AG04450 (cell line): ENCODE results near the gene ISM2. TPM values are rescaled to one million over a fixed set of nuclear protein-coding genes. Genes with fewer than 3 reads are reported as not detected.

Experiments used
- CTCF ChIA-PET: fragments of 300-600, 350-600 bp; formaldehyde crosslinking; extraction: SDS; loops from one replicate; lab custom pipeline; 2022; ENCODE audit warnings: antibody characterized with exemption, inconsistent platforms; lab: Charles Lee
- POLR2A ChIA-PET: fragments of 350-600 bp; formaldehyde crosslinking; extraction: SDS; loops from one replicate; lab custom pipeline; 2021; ENCODE audit warnings: antibody characterized with exemption, inconsistent platforms; lab: Yijun Ruan, JAX
- DNase-seq: peaks from one replicate; pipeline ENCODE4 v3.0.0-alpha.2; 2011; ENCODE audit warnings: low read depth, low spot score
- H3K27ac ChIP-seq: one replicate; pipeline ENCODE4 v1.5.1; 2012; ENCODE audit warnings: low read depth, low read length, control low read depth
- H3K27me3 ChIP-seq: one replicate; pipeline ENCODE4 v1.6.0; 2012; ENCODE audit warnings: low read length; ENCODE audit not compliant: control insufficient read depth, insufficient read depth
- H3K4me3 ChIP-seq: 2 replicates; pipeline ENCODE4 v1.5.1; 2011; ENCODE audit warnings: mild to moderate bottlenecking, low read depth, low read length, control low read depth
- H3K9me3 ChIP-seq: 2 replicates; pipeline ENCODE4 v1.5.1; 2012; ENCODE audit warnings: low read length; ENCODE audit not compliant: control insufficient read depth, insufficient read depth
- CTCF ChIP-seq: IDR thresholded peaks from 2 replicates; pipeline ENCODE4 v1.5.1; 2011; ENCODE audit warnings: low read depth, low read length, control low read depth, inconsistent platforms
- polyA plus RNA-seq: library from polyadenylated mRNA; depleted of rRNA; stranded (reverse); fragments of >200 nt; gene quantifications from 2 replicates; pipeline ENCODE4 v1.2.3, GENCODE V29; 2011

ISM2 gene
- polyA plus RNA-seq, 1 experiment, result not detected

GRCh38 chr14:77473921-77474320 is 24.7 kb downstream of the ISM2 start:
- ChIA-PET CTCF (interaction anchor here (0.9 kb wide), 1 partner anchor 14 kb away, joined by 3 read pairs; no protein-coding TSS in a partner anchor), POLR2A (interaction anchor here (0.6 kb wide), 1 partner anchor 61 kb away, joined by 3 read pairs; no protein-coding TSS in a partner anchor)
- no peak overlapping the region for H3K4me3 ChIP-seq
- peaks cover 28% of the 10 kb centered on the region for H3K27me3 ChIP-seq
- H3K27ac ChIP-seq, result no peak overlapping the region
- DNase-seq, result no peak
- TF ChIP-seq CTCF, result no peak
- H3K9me3 ChIP-seq, result no peaks in the 10 kb centered on the region; the same call in 1 of the 2 replicates

DNA sequence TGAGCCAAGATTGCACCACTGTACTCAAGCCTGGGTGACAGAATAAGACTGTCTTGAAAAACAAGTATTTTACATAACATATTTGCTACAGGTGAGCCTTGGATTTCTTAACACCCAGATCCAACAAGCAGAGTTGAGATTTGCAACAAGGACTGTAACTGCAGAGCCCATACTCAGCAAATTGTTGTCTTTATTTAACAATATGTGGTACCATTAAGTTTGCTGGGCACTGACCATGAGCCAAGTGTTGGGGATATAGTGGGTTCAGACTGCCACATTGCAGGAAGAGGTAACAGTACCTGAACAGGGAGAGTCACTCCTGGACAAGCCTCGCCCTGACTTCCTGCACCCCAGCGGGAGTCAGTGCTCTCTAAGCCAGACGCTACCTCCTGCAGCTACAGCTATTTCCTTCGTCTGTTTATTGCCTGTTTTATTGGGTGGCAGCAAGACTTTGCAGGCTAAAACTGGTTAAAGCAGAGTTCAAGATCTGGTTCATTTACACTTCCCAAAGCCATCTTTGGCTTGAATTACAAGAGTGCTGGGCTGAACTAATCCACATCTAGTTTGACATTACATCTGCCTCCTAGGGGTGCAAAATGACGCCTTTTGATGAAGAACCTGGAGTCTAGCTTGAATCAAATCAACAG is 28.3 kb downstream of the ISM2 start:
- no peak overlapping the region for H3K4me3 ChIP-seq
- no peak for TF ChIP-seq CTCF
- DNase-seq, result no peak
- peaks cover 18% of the 10 kb centered on the region for H3K27me3 ChIP-seq
- CTCF ChIA-PET, result interaction anchor here (0.5 kb wide), 1 partner anchor 237 kb away, joined by 4 read pairs; no protein-coding TSS in a partner anchor
- POLR2A ChIA-PET, result no interaction called here
- no peak overlapping the region for H3K27ac ChIP-seq
- no peaks in the 10 kb centered on the region for H3K9me3 ChIP-seq

GRCh38 chr14:77469539-77469938 is 29.1 kb downstream of the ISM2 start:
- H3K9me3 ChIP-seq, result no peaks in the 10 kb centered on the region
- no peak overlapping the region for H3K4me3 ChIP-seq
- no peak overlapping the region for H3K27ac ChIP-seq
- POLR2A ChIA-PET, result no interaction called here
- CTCF ChIA-PET, result interaction anchor here (0.5 to 1.1 kb wide), 4 partner anchors 10 to 238 kb away, joined by 3 to 5 read pairs (median 4); no protein-coding TSS in a partner anchor
- no peak for DNase-seq
- H3K27me3 ChIP-seq, result peaks cover 11% of the 10 kb centered on the region
- TF ChIP-seq CTCF, result no peak

GRCh38 chr14:77469067-77469505 is 29.5 kb downstream of the ISM2 start:
- Histone ChIP-seq H3K27me3 (peaks cover 9% of the 10 kb centered on the region), H3K27ac (no peak overlapping the region), H3K9me3 (no peaks in the 10 kb centered on the region), H3K4me3 (no peak overlapping the region)
- ChIA-PET CTCF (interaction anchor here (0.9 to 1.1 kb wide), 3 partner anchors 9 to 81 kb away, joined by 3 to 5 read pairs (median 3); no protein-coding TSS in a partner anchor), POLR2A (no interaction called here)
- no peak for TF ChIP-seq CTCF
- no peak for DNase-seq

- POLR2A ChIA-PET, result no interaction called here
- no peak for TF ChIP-seq CTCF
- Histone ChIP-seq H3K27ac (no peak overlapping the region), H3K27me3 (peaks cover 5% of the 10 kb centered on the region), H3K9me3 (no peaks in the 10 kb centered on the region), H3K4me3 (no peak overlapping the region)
- CTCF ChIA-PET, result interaction anchor here (2.1 kb wide), 1 partner anchor 8 kb away, joined by 20 read pairs; no protein-coding TSS in a partner anchor
- no peak for DNase-seq
These were observed 30.8 kb downstream of the ISM2 start for GRCh38 chr14:77467801-77468200.
